ENCODE measurements around the gene NF1.

NF1 gene

GRCh38 chr17:31148205-31148604, 53.4 kb downstream of the NF1 start:
- Histone ChIP-seq H3K9ac (ENCODE audit: low read depth, low read length, poor library complexity) (no peak overlapping the region), H3K36me3 (replicated peaks in 1 of 2; ENCODE audit: control insufficient read depth in 2 of 2, insufficient read depth in 2 of 2, low read length in 2 of 2) (peaks cover 2 to 17% of the 10 kb centered on the region in 2 donors), H2BK15ac (ENCODE audit: low read length) (no peak overlapping the region), H3K27ac (replicated peaks; ENCODE audit: low read length) (no peak overlapping the region), H3K9me3 (replicated peaks in 1 of 2; ENCODE audit: control insufficient read depth in 2 of 2, insufficient read depth in 1 of 2, low read depth in 1 of 2, low read length in 2 of 2) (peaks cover 0 to under 1% of the 10 kb centered on the region in 2 donors), H3K79me1 (ENCODE audit: low read depth, low read length) (no peaks in the 10 kb centered on the region), H3K4me1 (ENCODE audit: control insufficient read depth in 2 of 2, insufficient read depth in 1 of 2, low read depth in 1 of 2, low read length in 2 of 2) (peaks cover 8 to 10% of the 10 kb centered on the region in 2 donors), H2AFZ (ENCODE audit: low read length) (no peak overlapping the region), H3K23ac (ENCODE audit: low read depth, low read length, poor library complexity) (no peak overlapping the region), H2AK5ac (ENCODE audit: low read depth, low read length) (no peak overlapping the region), H3K14ac (ENCODE audit: low read length) (no peak overlapping the region), H2BK12ac (ENCODE audit: low read length) (no peak overlapping the region), H4K8ac (ENCODE audit: low read depth, low read length) (no peak overlapping the region), H3K27me3 (ENCODE audit: control insufficient read depth in 3 of 3, insufficient read depth in 3 of 3, low read depth in 1 of 3, low read length in 3 of 3) (no peaks in the 10 kb centered on the region), H3K4me2 (ENCODE audit: insufficient read depth, low read length, poor library complexity, severe bottlenecking) (no peak overlapping the region), H4K91ac (ENCODE audit: low read depth, low read length, poor library complexity) (no peak overlapping the region), H3K18ac (ENCODE audit: low read length) (no peak overlapping the region), H3K4ac (ENCODE audit: low read length) (no peak overlapping the region), H2BK5ac (ENCODE audit: low read length) (no peak overlapping the region), H2BK120ac (ENCODE audit: low read depth, low read length) (no peak overlapping the region), H3K4me3 (ENCODE audit: low read length in 2 of 2) (no peak overlapping the region)
- WGBS, 2 donors (ENCODE audit: extremely low coverage in 2 of 2, insufficient read length in 2 of 2, insufficient replicate concordance in 1 of 2): no CpG with 5 or more reads among the region's 3 CpGs
- no peak for DNase-seq (ENCODE audit: low spot score)

DNA sequence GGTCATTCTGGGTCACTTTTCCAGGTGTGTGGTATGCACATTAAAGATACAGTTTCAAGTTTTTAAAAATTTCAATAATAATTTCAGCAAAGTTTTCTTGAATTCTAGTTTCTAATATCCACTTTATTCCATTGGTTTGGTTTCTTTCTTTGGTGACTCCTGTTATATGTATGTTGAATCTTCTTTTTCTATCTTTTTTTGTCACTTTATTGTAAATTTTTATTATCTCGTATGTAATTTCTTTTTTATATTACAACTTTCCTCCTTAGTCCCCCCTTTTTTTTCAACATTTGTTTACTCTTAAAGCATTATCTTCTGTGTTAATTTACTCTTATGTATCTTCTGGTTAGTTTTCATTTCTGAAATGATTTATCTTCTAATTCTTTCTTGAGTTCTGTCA, 57.5 kb downstream of the NF1 start:
- Histone ChIP-seq H2AK5ac (ENCODE audit: low read depth, low read length) (no peak overlapping the region), H2AFZ (ENCODE audit: low read length) (no peak overlapping the region), H3K27me3 (ENCODE audit: control insufficient read depth in 3 of 3, insufficient read depth in 3 of 3, low read depth in 1 of 3, low read length in 3 of 3) (no peaks in the 10 kb centered on the region), H3K18ac (ENCODE audit: low read length) (no peak overlapping the region), H2BK5ac (ENCODE audit: low read length) (no peak overlapping the region), H3K36me3 (replicated peaks in 1 of 2; ENCODE audit: control insufficient read depth in 2 of 2, insufficient read depth in 2 of 2, low read length in 2 of 2) (peaks cover 0 to 25% of the 10 kb centered on the region in 2 donors), H2BK15ac (ENCODE audit: low read length) (no peak overlapping the region), H3K4me2 (ENCODE audit: insufficient read depth, low read length, poor library complexity, severe bottlenecking) (no peak overlapping the region), H3K4ac (ENCODE audit: low read length) (no peak overlapping the region), H3K4me3 (ENCODE audit: low read length in 2 of 2) (no peak overlapping the region), H3K14ac (ENCODE audit: low read length) (no peak overlapping the region), H2BK120ac (ENCODE audit: low read depth, low read length) (no peak overlapping the region), H2BK12ac (ENCODE audit: low read length) (no peak overlapping the region), H3K4me1 (ENCODE audit: control insufficient read depth in 2 of 2, insufficient read depth in 1 of 2, low read depth in 1 of 2, low read length in 2 of 2) (peaks cover 0 to 4% of the 10 kb centered on the region in 2 donors), H3K23ac (ENCODE audit: low read depth, low read length, poor library complexity) (no peak overlapping the region), H3K79me1 (ENCODE audit: low read depth, low read length) (no peaks in the 10 kb centered on the region), H3K9ac (ENCODE audit: low read depth, low read length, poor library complexity) (no peak overlapping the region), H4K91ac (ENCODE audit: low read depth, low read length, poor library complexity) (no peak overlapping the region), H3K27ac (replicated peaks; ENCODE audit: low read length) (no peak overlapping the region), H3K9me3 (replicated peaks in 1 of 2; ENCODE audit: control insufficient read depth in 2 of 2, insufficient read depth in 1 of 2, low read depth in 1 of 2, low read length in 2 of 2) (no peaks in the 10 kb centered on the region), H4K8ac (ENCODE audit: low read depth, low read length) (no peak overlapping the region)
- WGBS, 2 donors (ENCODE audit: extremely low coverage in 2 of 2, insufficient read length in 2 of 2, insufficient replicate concordance in 1 of 2): no CpG with 5 or more reads among the region's 1 CpG
- DNase-seq (ENCODE audit: low spot score): no peak

- Histone ChIP-seq H2BK12ac (ENCODE audit: low read length) (no peak overlapping the region), H3K79me1 (ENCODE audit: low read depth, low read length) (no peaks in the 10 kb centered on the region), H3K9me3 (replicated peaks in 1 of 2; ENCODE audit: control insufficient read depth in 2 of 2, insufficient read depth in 1 of 2, low read depth in 1 of 2, low read length in 2 of 2) (no peaks in the 10 kb centered on the region), H3K4me3 (ENCODE audit: low read length in 2 of 2) (no peak overlapping the region), H4K91ac (ENCODE audit: low read depth, low read length, poor library complexity) (no peak overlapping the region), H2AFZ (ENCODE audit: low read length) (no peak overlapping the region), H2AK5ac (ENCODE audit: low read depth, low read length) (no peak overlapping the region), H3K9ac (ENCODE audit: low read depth, low read length, poor library complexity) (no peak overlapping the region), H4K8ac (ENCODE audit: low read depth, low read length) (no peak overlapping the region), H3K4me2 (ENCODE audit: insufficient read depth, low read length, poor library complexity, severe bottlenecking) (no peak overlapping the region), H3K36me3 (replicated peaks in 1 of 2; ENCODE audit: control insufficient read depth in 2 of 2, insufficient read depth in 2 of 2, low read length in 2 of 2) (peaks cover 0 to 46% of the 10 kb centered on the region in 2 donors), H2BK120ac (ENCODE audit: low read depth, low read length) (no peak overlapping the region), H3K4ac (ENCODE audit: low read length) (no peak overlapping the region), H2BK5ac (ENCODE audit: low read length) (no peak overlapping the region), H2BK15ac (ENCODE audit: low read length) (no peak overlapping the region), H3K4me1 (ENCODE audit: control insufficient read depth in 2 of 2, insufficient read depth in 1 of 2, low read depth in 1 of 2, low read length in 2 of 2) (no peaks in the 10 kb centered on the region), H3K27ac (replicated peaks; ENCODE audit: low read length) (no peak overlapping the region), H3K14ac (ENCODE audit: low read length) (no peak overlapping the region), H3K27me3 (ENCODE audit: control insufficient read depth in 3 of 3, insufficient read depth in 3 of 3, low read depth in 1 of 3, low read length in 3 of 3) (no peaks in the 10 kb centered on the region), H3K23ac (ENCODE audit: low read depth, low read length, poor library complexity) (no peak overlapping the region), H3K18ac (ENCODE audit: low read length) (no peak overlapping the region)
- no peak for DNase-seq (ENCODE audit: low spot score)
- WGBS, 2 donors (ENCODE audit: extremely low coverage in 2 of 2, insufficient read length in 2 of 2, insufficient replicate concordance in 1 of 2): no CpG with 5 or more reads among the region's 1 CpG
These were observed 60.5 kb downstream of the NF1 start for GRCh38 chr17:31155208-31155810.

DNA sequence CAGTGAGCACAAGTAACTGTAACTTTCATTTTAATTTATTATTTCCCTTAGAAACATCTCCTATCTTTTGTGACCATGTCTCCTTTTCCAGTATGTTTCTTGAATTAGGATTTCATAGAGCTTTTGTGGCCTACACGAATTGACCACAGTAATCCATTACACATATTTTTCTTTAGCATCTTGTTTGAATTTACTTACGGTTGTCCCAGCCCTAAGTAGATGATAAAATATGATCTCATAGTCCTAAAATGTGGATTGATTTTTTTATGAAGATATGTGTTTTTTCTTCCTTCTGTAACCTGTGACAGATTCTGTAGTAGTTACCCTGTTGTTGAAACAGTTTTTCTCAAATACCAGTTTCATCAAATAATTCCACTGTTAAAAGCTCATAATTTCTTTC, 61.5 kb downstream of the NF1 start:
- Histone ChIP-seq H4K8ac (ENCODE audit: low read depth, low read length) (no peak overlapping the region), H2AK5ac (ENCODE audit: low read depth, low read length) (no peak overlapping the region), H3K36me3 (replicated peaks in 1 of 2; ENCODE audit: control insufficient read depth in 2 of 2, insufficient read depth in 2 of 2, low read length in 2 of 2) (peaks cover 0 to 54% of the 10 kb centered on the region in 2 donors), H3K4me2 (ENCODE audit: insufficient read depth, low read length, poor library complexity, severe bottlenecking) (no peak overlapping the region), H4K91ac (ENCODE audit: low read depth, low read length, poor library complexity) (no peak overlapping the region), H3K18ac (ENCODE audit: low read length) (no peak overlapping the region), H3K4me1 (ENCODE audit: control insufficient read depth in 2 of 2, insufficient read depth in 1 of 2, low read depth in 1 of 2, low read length in 2 of 2) (no peaks in the 10 kb centered on the region), H2AFZ (ENCODE audit: low read length) (no peak overlapping the region), H2BK5ac (ENCODE audit: low read length) (no peak overlapping the region), H3K4ac (ENCODE audit: low read length) (no peak overlapping the region), H3K23ac (ENCODE audit: low read depth, low read length, poor library complexity) (no peak overlapping the region), H3K79me1 (ENCODE audit: low read depth, low read length) (no peaks in the 10 kb centered on the region), H2BK120ac (ENCODE audit: low read depth, low read length) (no peak overlapping the region), H2BK12ac (ENCODE audit: low read length) (no peak overlapping the region), H3K27me3 (ENCODE audit: control insufficient read depth in 3 of 3, insufficient read depth in 3 of 3, low read depth in 1 of 3, low read length in 3 of 3) (no peaks in the 10 kb centered on the region), H2BK15ac (ENCODE audit: low read length) (no peak overlapping the region), H3K4me3 (ENCODE audit: low read length in 2 of 2) (no peak overlapping the region), H3K9ac (ENCODE audit: low read depth, low read length, poor library complexity) (no peak overlapping the region), H3K9me3 (replicated peaks in 1 of 2; ENCODE audit: control insufficient read depth in 2 of 2, insufficient read depth in 1 of 2, low read depth in 1 of 2, low read length in 2 of 2) (no peaks in the 10 kb centered on the region), H3K27ac (replicated peaks; ENCODE audit: low read length) (no peak overlapping the region), H3K14ac (ENCODE audit: low read length) (no peak overlapping the region)
- no CpG with 5 or more reads among the region's 2 CpGs for WGBS, 2 donors (ENCODE audit: extremely low coverage in 2 of 2, insufficient read length in 2 of 2, insufficient replicate concordance in 1 of 2)
- DNase-seq (ENCODE audit: low spot score): no peak
